ENCODE results near the gene LUC7L3. TPM values are rescaled to one million over a fixed set of nuclear protein-coding genes. Genes with fewer than 3 reads are reported as not detected.

The LUC7L3 gene
- total RNA-seq, 4 donors from 2014 or later = 18.0 to 95.2 (median 31.5) TPM

- DNase-seq = no peak
- intact Hi-C loops (cut with DNase I) = no loop called here
- no peak for TF ChIP-seq POLR2A (IDR thresholded peaks at IDR 0.05)
- no peak for TF ChIP-seq CTCF (IDR thresholded peaks at IDR 0.05)
- Histone ChIP-seq H3K27ac (no peak overlapping the region), H3K36me3 (no peaks in the 10 kb centered on the region), H3K27me3 (no peaks in the 10 kb centered on the region), H3K4me1 (peaks cover 0 to 9% (median 4%) of the 10 kb centered on the region in 3 donors), H3K4me3 (no peak overlapping the region), H3K9me3 (no peaks in the 10 kb centered on the region)
- 77 to 80% methylated on average over 4 of the region's 4 CpGs for WGBS, 2 donors
Observed at GRCh38 chr17:50778988-50779387, 59.6 kb downstream of the LUC7L3 start.

GRCh38 chr17:50779747-50780353, 60.4 kb downstream of the LUC7L3 start:
- intact Hi-C loops (cut with DNase I) = loop anchor here (10.0 kb wide), 1 partner anchor 175 kb away; no protein-coding TSS in a partner anchor
- Histone ChIP-seq H3K9me3 (no peaks in the 10 kb centered on the region), H3K27me3 (no peaks in the 10 kb centered on the region), H3K36me3 (no peaks in the 10 kb centered on the region), H3K4me3 (no peak overlapping the region), H3K4me1 (peaks cover 0 to 17% (median 7%) of the 10 kb centered on the region in 3 donors), H3K27ac (no peak overlapping the region)
- WGBS, 2 donors = 84 to 96% methylated on average over 9 of the region's 9 CpGs
- DNase-seq = no peak
- no peak for TF ChIP-seq CTCF (IDR thresholded peaks at IDR 0.05)
- TF ChIP-seq POLR2A (IDR thresholded peaks at IDR 0.05) = no peak

DNA sequence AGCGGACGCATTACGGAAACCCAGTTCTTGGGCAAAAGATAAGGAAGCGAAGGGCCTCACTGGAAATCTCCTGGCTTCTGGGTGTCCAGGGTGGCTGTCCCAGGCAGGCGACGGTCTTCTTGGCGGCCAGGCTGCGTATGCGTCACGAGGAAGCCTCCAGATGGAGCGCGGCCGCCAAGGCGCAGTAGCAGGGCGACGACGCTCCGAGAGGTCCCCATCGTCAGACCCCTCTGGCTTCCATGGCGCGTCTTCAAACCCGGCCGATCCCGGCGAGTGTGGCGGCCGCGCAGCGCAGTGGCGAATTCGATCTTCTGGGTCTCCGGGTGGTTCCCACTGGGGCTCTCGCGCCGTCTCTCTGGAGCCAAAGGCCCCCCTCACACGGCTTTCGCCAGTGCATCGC, 61.8 kb downstream of the LUC7L3 start:
- no peak for DNase-seq
- 50 to 60% methylated on average over 10 to 22 of the region's 38 CpGs for WGBS, 2 donors
- Histone ChIP-seq H3K27ac (no peak overlapping the region), H3K4me3 (peak overlapping the region in 2 of 4 donors; percentile 28 to 53), H3K4me1 (peaks cover 6 to 30% (median 18%) of the 10 kb centered on the region in 3 donors), H3K36me3 (no peaks in the 10 kb centered on the region), H3K27me3 (no peaks in the 10 kb centered on the region), H3K9me3 (no peaks in the 10 kb centered on the region)
- intact Hi-C loops (cut with DNase I) = loop anchor here (10.0 kb wide), 1 partner anchor 174 kb away; no protein-coding TSS in a partner anchor
- TF ChIP-seq CTCF (IDR thresholded peaks at IDR 0.05) (no peak), POLR2A (IDR thresholded peaks at IDR 0.05) (no peak)

DNA sequence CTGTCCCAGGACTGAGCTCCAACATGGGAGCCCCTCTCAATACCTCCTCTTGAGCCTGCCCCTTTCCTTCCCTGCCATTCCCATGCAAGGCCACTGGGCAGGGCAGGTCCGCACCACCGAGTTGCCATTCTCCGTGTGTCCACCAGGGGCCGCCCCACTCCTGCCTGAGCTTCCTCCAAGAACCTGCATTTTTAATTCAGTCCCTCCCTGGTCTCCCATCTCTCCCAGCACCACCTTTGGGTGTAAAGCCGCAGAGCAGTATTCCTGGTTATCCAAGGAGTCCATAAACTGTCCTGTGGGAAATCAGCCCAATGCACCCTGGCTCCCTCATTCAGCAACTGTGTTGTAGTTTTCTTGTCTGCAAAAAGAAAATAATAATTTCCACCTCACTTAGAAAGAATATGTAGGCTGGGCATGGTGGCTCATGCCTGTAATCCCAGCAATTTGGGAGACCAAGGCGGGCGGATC, 63.8 kb downstream of the LUC7L3 start:
- H3K27me3 ChIP-seq = no peaks in the 10 kb centered on the region
- peaks cover 14 to 50% (median 30%) of the 10 kb centered on the region in 3 donors for H3K4me1 ChIP-seq
- no peaks in the 10 kb centered on the region for H3K36me3 ChIP-seq
- no peaks in the 10 kb centered on the region for H3K9me3 ChIP-seq
- peak; percentile 24 for DNase-seq
- WGBS, 2 donors = 11 to 15% methylated on average over 7 of the region's 7 CpGs
- peak; percentile 85 to 100 (median 99) for TF ChIP-seq CTCF (IDR thresholded peaks at IDR 0.05)
- TF ChIP-seq POLR2A (IDR thresholded peaks at IDR 0.05) = no peak
- no peak overlapping the region for H3K4me3 ChIP-seq
- no peak overlapping the region for H3K27ac ChIP-seq
- intact Hi-C loops (cut with DNase I) = loop anchor here (10.0 kb wide), 1 partner anchor 172 kb away; no protein-coding TSS in a partner anchor

GRCh38 chr17:50783905-50784304, 64.5 kb downstream of the LUC7L3 start:
- H3K36me3 ChIP-seq = no peaks in the 10 kb centered on the region
- peaks cover 14 to 50% (median 30%) of the 10 kb centered on the region in 3 donors for H3K4me1 ChIP-seq
- no peak for DNase-seq
- no peak overlapping the region for H3K4me3 ChIP-seq
- H3K9me3 ChIP-seq = no peaks in the 10 kb centered on the region
- WGBS, 2 donors = 93% methylated on average over 2 of the region's 2 CpGs
- intact Hi-C loops (cut with DNase I) = loop anchor here (2.0 to 10.0 kb wide), 2 partner anchors 59 to 171 kb away; no protein-coding TSS in a partner anchor
- TF ChIP-seq POLR2A (IDR thresholded peaks at IDR 0.05) (no peak), CTCF (IDR thresholded peaks at IDR 0.05) (no peak)
- H3K27ac ChIP-seq = peak overlapping the region in 2 of 4 donors; percentile 78
- H3K27me3 ChIP-seq = no peaks in the 10 kb centered on the region
